Measurements from ENCODE around the gene METRNL. TPM values are rescaled to one million over a fixed set of nuclear protein-coding genes. Genes with fewer than 3 reads are reported as not detected.

The METRNL gene
- polyA plus RNA-seq, 1 donor from 2014 or later: 15.1 TPM

GRCh38 chr17:83069931-83070742, 9.3 kb upstream of the METRNL start:
- H3K36me3 ChIP-seq (ENCODE audit: insufficient read depth, low read length): no peaks in the 10 kb centered on the region
- H3F3A ChIP-seq (ENCODE audit: insufficient read depth, low read length, poor library complexity, severe bottlenecking): no peaks in the 10 kb centered on the region
- H4K20me1 ChIP-seq (ENCODE audit: insufficient read depth): no peaks in the 10 kb centered on the region
- H3K4me3 ChIP-seq (ENCODE audit: low read length): no peak overlapping the region
- no peak overlapping the region for H3K27ac ChIP-seq (ENCODE audit: low read length)
- no peak for TF ChIP-seq RAD21 (conservative IDR thresholded peaks at IDR 0.05)
- H3K9ac ChIP-seq (ENCODE audit: low read length): no peak overlapping the region
- no peak overlapping the region for H2AFZ ChIP-seq (ENCODE audit: low read depth, low read length)
- H3K9me2 ChIP-seq (ENCODE audit: insufficient read depth, low read length): no peaks in the 10 kb centered on the region
- H3K9me3 ChIP-seq (ENCODE audit: low read length): no peaks in the 10 kb centered on the region
- H3K4me2 ChIP-seq (ENCODE audit: low read length): no peak overlapping the region
- H3K79me2 ChIP-seq (replicated peaks; ENCODE audit: insufficient read depth, low read length): no peaks in the 10 kb centered on the region
- no peaks in the 10 kb centered on the region for H3K27me3 ChIP-seq (ENCODE audit: insufficient read depth, low read depth, low read length)

- Histone ChIP-seq H3K9me3 (ENCODE audit: low read length) (no peaks in the 10 kb centered on the region), H3F3A (ENCODE audit: insufficient read depth, low read length, poor library complexity, severe bottlenecking) (no peaks in the 10 kb centered on the region), H2AFZ (ENCODE audit: low read depth, low read length) (no peak overlapping the region), H3K36me3 (ENCODE audit: insufficient read depth, low read length) (no peaks in the 10 kb centered on the region), H3K4me3 (ENCODE audit: low read length) (no peak overlapping the region), H3K9ac (ENCODE audit: low read length) (no peak overlapping the region), H3K4me2 (ENCODE audit: low read length) (no peak overlapping the region), H3K9me2 (ENCODE audit: insufficient read depth, low read length) (no peaks in the 10 kb centered on the region), H4K20me1 (ENCODE audit: insufficient read depth) (no peaks in the 10 kb centered on the region), H3K27ac (ENCODE audit: low read length) (no peak overlapping the region), H3K27me3 (ENCODE audit: insufficient read depth, low read depth, low read length) (no peaks in the 10 kb centered on the region), H3K79me2 (replicated peaks; ENCODE audit: insufficient read depth, low read length) (no peaks in the 10 kb centered on the region)
- TF ChIP-seq POLR2AphosphoS5 (IDR thresholded peaks at IDR 0.05) (no peak), EZH2 (IDR thresholded peaks at IDR 0.05; ENCODE audit: borderline replicate concordance, insufficient read depth, low read length, poor library complexity, severe bottlenecking) (no peak), RAD21 (conservative IDR thresholded peaks at IDR 0.05) (no peak), EP300 (conservative IDR thresholded peaks at IDR 0.05; ENCODE audit: poor library complexity, severe bottlenecking) (no peak), MXI1 (conservative IDR thresholded peaks at IDR 0.05; ENCODE audit: poor library complexity, severe bottlenecking) (no peak), CTCF (IDR thresholded peaks at IDR 0.05; ENCODE audit: poor library complexity, severe bottlenecking) (no peak), TAF1 (IDR thresholded peaks at IDR 0.05; ENCODE audit: low read depth) (no peak), SMC3 (conservative IDR thresholded peaks at IDR 0.05; ENCODE audit: poor library complexity) (no peak), REST (IDR thresholded peaks at IDR 0.05; ENCODE audit: borderline replicate concordance) (no peak)
Measured at GRCh38 chr17:83070800-83071341, 8.5 kb upstream of the METRNL start.
